ENCODE data around the gene GALM.
"Not testable (repeated sequence)": the region's sequence is repeated elsewhere in the genome, so short reads cannot be mapped to it uniquely, and the experiment has no call there.

The GALM gene

DNA sequence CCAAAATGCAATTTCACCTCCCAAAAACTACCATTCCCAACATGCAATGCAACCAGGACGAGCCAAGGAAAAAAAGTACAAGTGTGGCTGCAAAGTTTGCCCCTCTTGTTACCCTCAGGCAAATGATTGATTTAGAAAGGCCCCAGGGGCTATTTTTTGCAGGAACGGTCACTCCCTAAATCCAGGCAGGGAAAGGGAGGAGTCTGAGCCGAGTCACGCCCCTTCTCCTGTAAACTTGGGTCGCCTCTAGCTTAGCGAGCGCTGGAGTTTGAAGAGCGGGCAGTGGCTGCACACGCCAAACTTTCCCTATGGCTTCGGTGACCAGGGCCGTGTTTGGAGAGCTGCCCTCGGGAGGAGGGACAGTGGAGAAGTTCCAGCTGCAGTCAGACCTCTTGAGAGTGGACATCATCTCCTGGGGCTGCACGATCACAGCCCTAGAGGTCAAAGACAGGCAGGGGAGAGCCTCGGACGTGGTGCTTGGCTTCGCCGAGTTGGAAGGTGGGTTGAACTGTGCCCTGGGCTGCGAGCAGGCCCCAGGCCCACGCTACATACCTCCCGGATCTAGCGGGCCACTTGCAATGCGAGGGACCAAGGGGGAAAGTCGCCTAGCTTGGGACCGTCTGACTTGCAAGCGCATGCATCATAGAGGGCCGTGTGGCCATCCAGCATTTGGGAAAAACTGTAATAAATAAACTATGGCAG is at the start of gene GALM:
Gene GALM, plus strand, starts transcription at position 261 of the 702 bp plus-strand sequence. Its CDS starts 48 bp downstream, at position 309.
- DNase-seq = peak; percentile 81

GRCh38 chr2:38617301-38617700 is 48.6 kb upstream of the GALM start:
- no peak for DNase-seq

GRCh38 chr2:38619458-38620164 is 46.3 kb upstream of the GALM start:
- peak; percentile 41 for DNase-seq

DNA sequence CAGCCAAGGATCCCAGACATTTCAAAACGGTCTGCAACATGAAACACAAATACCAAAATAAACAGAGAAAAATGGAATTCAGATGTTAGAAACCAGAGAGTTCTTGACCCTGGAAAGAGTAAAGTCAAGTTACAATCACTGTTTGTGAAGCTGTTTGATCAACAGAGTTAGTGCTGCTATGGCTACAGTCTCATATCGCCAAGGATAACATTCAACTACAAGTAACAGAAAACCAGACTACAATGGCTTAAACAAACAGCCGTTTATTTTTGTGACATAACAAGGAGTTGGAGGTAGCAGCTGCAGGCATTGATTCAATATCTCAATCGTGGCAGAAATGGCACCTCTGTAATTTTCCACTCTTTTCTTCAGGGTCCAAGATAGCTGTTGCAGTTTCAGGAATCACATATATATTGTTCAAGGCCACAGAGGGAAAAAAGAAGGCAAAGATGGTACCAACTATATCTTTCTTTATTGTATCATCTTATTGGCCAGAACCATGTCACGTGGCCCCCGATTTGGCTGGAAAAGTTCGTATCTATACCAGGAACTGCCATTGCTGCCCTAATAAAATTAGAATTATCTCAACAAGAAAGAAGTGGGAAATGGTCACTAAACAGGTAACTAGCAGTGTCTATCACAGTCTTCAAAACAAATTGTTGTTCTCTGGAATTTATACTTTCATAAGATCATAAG is 45.5 kb upstream of the GALM start:
- no peak for DNase-seq

GRCh38 chr2:38621018-38621417 is 44.9 kb upstream of the GALM start:
- DNase-seq = no peak

DNA sequence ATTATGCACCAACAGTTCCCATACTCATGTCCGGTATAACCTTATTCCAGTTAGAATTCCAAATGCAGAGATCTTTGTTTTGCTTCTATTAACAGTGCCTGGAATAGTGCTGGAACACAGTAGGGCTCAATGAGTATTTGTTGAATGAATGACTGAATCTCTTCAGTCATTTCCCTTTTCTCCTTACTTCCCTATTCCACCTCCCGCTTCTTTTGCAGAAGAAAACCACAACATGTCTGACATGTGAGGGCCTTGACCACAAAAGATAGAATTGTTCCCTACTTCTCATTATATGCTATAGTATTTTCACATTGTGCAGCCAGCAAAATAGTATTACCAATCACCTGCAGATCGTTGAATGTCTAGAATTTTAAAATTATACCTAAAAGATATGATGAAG is 43.7 kb upstream of the GALM start:
- peak; percentile 75 for DNase-seq

DNA sequence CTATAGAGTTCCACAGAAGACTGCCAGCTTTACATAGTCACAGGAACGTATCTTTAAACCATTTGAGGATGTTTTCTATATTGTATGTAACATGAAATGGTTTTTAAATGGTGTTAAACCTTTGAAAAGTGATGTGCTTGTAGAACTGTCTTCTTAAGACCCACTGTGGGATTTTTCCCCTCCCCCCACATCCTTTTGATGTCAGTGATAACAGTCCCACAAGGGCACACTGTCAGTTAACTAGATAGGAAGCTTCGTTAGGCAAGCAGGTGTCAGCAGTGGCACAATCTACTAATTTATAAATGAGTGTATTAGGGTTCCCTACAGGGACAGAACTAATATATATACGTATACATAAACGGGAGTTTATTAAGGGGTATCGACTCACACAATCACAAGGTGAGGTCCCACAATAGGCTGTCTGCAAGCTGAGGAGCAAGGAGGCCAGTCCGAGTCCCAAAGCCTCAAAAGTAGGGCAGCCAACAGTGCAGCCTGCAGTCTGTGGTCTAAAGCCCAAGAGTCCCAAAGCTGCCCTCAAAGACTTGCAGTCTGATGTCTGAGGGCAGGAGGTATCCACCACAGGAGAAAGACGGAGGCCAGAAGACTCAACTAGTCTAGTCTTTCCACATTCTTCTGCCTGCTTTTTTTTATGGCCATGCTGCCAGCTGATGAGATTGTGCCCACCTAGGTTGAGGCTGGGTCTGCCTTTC is 39.4 kb upstream of the GALM start:
- peak; percentile 74 for DNase-seq

- no peak for DNase-seq
Observed at GRCh38 chr2:38627391-38627790, 38.5 kb upstream of the GALM start.

DNA sequence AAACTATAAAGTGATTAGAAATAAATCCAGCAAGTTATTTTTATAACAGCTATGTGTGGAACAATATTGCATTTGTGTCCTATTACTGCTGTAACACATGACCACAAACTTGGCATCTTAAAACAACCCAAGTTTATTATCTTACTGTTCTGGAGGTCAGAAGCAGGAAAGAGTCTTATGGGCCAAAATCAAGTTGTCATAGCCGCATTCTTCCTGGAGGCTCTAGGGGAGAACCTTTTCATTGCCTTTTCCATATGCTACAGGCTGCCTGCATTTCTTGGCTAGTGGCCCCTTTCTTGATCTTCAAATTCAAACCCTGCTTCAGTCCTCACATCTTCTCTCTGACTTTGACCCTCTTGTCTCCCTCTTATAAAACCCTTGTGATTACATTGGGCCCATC is 36.2 kb upstream of the GALM start:
- no peak for DNase-seq

GRCh38 chr2:38631976-38632375 is 33.9 kb upstream of the GALM start:
- DNase-seq = no peak

DNA sequence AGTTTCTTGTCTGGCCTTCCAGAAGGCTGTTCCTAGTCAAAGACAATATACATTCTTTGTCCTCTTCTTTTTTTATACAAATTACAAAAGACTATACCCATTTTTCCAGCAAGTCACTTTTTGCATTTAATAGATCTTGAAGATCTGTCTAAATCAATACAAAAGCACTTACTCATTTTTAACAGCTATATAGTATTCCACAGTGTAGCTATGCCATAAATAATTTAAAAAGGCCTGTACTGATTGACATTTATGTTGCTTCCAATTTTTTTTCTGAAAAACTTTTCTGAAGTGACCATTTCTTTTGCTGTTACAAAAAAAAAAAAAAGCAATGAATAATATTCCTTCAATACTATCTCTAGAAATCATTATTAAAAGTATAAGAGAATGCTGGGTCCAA is 32.9 kb upstream of the GALM start:
- no peak for DNase-seq

DNA sequence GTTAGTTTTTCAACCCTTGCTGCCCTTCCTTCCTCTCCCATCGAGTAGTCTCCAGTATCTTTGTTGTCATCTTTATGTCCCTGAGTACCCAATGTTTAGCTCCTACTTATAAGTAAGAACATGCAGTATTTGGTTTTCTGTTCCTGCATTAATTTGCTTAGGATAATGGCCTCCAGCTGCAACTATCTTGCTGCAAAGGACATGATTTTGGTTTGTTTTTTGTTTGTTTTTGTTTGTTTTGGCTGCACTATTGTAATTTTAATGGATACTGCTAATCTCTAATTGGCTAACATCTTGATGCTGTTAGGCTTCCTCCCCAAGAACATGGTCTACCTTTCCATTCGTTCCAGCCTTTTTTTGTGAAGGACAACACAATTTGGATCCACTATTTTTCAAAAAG is 32.0 kb upstream of the GALM start:
- DNase-seq = no peak

- peak; percentile 72 for DNase-seq
Observed at GRCh38 chr2:38634684-38635083, 31.2 kb upstream of the GALM start.

DNA sequence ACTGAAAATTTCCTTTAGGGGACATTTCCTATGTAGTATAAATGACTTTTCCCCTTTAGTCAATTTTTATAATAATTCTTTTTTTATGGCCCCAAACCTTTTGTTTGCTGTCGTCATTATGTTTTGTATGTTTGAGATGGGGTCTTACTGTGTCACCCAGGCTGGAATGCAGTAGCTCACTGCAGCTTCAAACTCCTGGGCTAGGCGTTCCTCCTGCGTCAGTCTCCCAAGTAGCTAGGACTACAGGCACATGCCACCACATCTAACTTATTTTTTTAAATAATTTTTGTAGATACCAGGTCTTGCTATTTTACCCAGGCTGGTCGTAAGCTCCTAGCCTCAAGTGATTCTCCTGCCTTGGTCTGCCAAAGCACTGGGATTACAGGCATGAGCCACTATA is 30.8 kb upstream of the GALM start:
- DNase-seq = no peak

- no peak for DNase-seq
Observed at GRCh38 chr2:38636069-38636468, 29.8 kb upstream of the GALM start.

DNA sequence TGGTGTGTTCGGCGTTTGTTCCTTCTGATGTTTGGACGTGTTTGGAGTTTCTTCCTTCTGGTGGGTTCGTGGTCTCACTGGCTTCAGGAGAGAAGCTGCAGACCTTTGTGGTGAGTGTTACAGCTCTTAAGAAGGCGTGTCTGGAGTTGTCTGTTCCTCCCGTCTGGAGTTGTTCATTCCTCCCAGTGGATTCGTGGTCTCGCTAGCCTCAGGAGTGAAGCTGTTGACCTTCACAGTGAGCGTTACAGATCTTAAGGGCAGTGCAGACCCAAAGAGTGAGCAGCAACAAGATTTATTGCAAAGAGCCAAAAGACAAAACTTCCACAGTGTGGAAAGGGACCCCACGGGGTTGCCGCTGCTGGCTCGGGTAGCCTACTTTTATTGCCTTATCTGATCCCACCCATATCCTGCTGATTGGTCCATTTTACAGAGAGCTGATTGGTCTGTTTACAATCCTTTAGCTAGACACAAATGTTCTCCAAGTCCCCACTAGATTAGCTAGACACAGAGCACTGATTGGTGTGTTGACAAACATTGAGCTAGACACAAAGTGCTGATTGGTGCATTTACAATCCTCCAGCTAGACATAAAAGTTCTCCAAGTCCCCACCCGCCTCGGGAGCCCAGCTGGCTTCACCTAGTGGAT is 23.4 kb upstream of the GALM start:
- not testable (repeated sequence) for DNase-seq

- DNase-seq = no peak
Observed at GRCh38 chr2:38643021-38643671, 22.8 kb upstream of the GALM start.

- peak; percentile 97 for DNase-seq
Observed at GRCh38 chr2:38643683-38644511, 22.0 kb upstream of the GALM start.

- peak; percentile 61 for DNase-seq
Observed at GRCh38 chr2:38648107-38648761, 17.7 kb upstream of the GALM start.

- no peak for DNase-seq
Observed at GRCh38 chr2:38649176-38649728, 16.7 kb upstream of the GALM start.
